GM23338 (cell line): ENCODE results near the gene TAF4. TPM values are rescaled to one million over a fixed set of nuclear protein-coding genes. Genes with fewer than 3 reads are reported as not detected.

Experiments
- ATAC-seq: fragments of 200-7000 bp; cut with Tn5 transposase; 3 replicates; pipeline ENCODE4 v1.9.1; 2020
- DNase-seq: peaks from one replicate; pipeline ENCODE4 v3.0.0-alpha.2; 2015; ENCODE audit warnings: low spot score
- H2AFZ ChIP-seq: fragments of 200-600 bp; sonication (generic); 2 replicates; pipeline ENCODE4 v1.8.0; 2016; ENCODE audit warnings: antibody characterized with exemption, mild to moderate bottlenecking, moderate library complexity
- H3F3A ChIP-seq: fragments of 200-600 bp; sonication (generic); replicated peaks from 2 replicates; pipeline ENCODE4 v1.8.0; 2017; ENCODE audit warnings: antibody characterized with exemption, mixed run types, low read depth
- H3K27ac ChIP-seq: fragments of 200-600 bp; sonication (generic); 2 replicates; pipeline ENCODE4 v1.6.1; 2016; ENCODE audit warnings: low read depth
- H3K27me3 ChIP-seq: fragments of 200-600 bp; sonication (generic); 2 replicates; pipeline ENCODE4 v1.8.0; 2016; ENCODE audit warnings: mild to moderate bottlenecking, mixed run types, moderate library complexity; ENCODE audit not compliant: insufficient read depth
- H3K36me3 ChIP-seq: fragments of 200-600 bp; sonication (generic); 2 replicates; pipeline ENCODE4 v1.8.0; 2016; ENCODE audit warnings: mild to moderate bottlenecking; ENCODE audit not compliant: insufficient read depth
- H3K4me1 ChIP-seq: fragments of 200-600 bp; sonication (generic); 2 replicates; pipeline ENCODE4 v1.8.0; 2016; ENCODE audit warnings: mild to moderate bottlenecking, moderate library complexity; ENCODE audit not compliant: insufficient read depth
- H3K4me2 ChIP-seq: fragments of 200-600 bp; sonication (generic); 2 replicates; pipeline ENCODE4 v1.7.1; 2017; ENCODE audit warnings: mixed run types
- H3K4me3 ChIP-seq: fragments of 200-600 bp; sonication (generic); 2 replicates; pipeline ENCODE4 v1.6.1; 2016; ENCODE audit warnings: mixed run types
- H3K79me2 ChIP-seq: fragments of 200-600 bp; sonication (generic); replicated peaks from 2 replicates; pipeline ENCODE4 v1.8.0; 2017; ENCODE audit warnings: mild to moderate bottlenecking; ENCODE audit not compliant: insufficient read depth
- H3K9me2 ChIP-seq: fragments of 200-600 bp; sonication (generic); 2 replicates; pipeline ENCODE4 v1.8.0; 2017; ENCODE audit not compliant: insufficient read depth
- H4K20me1 ChIP-seq: fragments of 200-600 bp; sonication (generic); replicated peaks from 2 replicates; pipeline ENCODE4 v1.8.0; 2017; ENCODE audit warnings: mild to moderate bottlenecking; ENCODE audit not compliant: insufficient read depth
- H3K27ac Mint-ChIP-seq: 2 replicates; pipeline ENCODE4 v1.8.0; 2020; ENCODE audit warnings: inconsistent platforms, mild to moderate bottlenecking, moderate library complexity, mixed read lengths
- H3K27me3 Mint-ChIP-seq: 3 replicates; pipeline ENCODE4 v1.8.0; 2022; ENCODE audit warnings: low read depth, mild to moderate bottlenecking, moderate library complexity, mixed read lengths, inconsistent platforms; ENCODE audit not compliant: insufficient read depth, poor library complexity
- H3K36me3 Mint-ChIP-seq: 3 replicates; pipeline ENCODE4 v1.8.0; 2021; ENCODE audit warnings: low read depth, mild to moderate bottlenecking, inconsistent platforms, moderate library complexity, mixed read lengths
- H3K4me1 Mint-ChIP-seq: 3 replicates; pipeline ENCODE4 v1.8.0; 2020; ENCODE audit warnings: mild to moderate bottlenecking, inconsistent platforms, mixed read lengths
- H3K4me3 Mint-ChIP-seq: 3 replicates; pipeline ENCODE4 v1.8.0; 2021; ENCODE audit warnings: moderate library complexity, mild to moderate bottlenecking, inconsistent platforms, mixed read lengths
- H3K9me3 Mint-ChIP-seq: 3 replicates; pipeline ENCODE4 v1.8.0; 2020; ENCODE audit warnings: moderate library complexity, mild to moderate bottlenecking, inconsistent platforms, mixed read lengths
- CREB1 ChIP-seq: fragments of 250-450 bp; sonication (Bioruptor Pico); IDR thresholded peaks from 2 replicates; pipeline ENCODE4 v1.5.0; 2020; ENCODE audit warnings: low read depth, mild to moderate bottlenecking, moderate library complexity
- CTCF ChIP-seq, 2 experiments: fragments of 200-600 bp in 1 of 2; sonication (generic) in 1 of 2; conservative IDR thresholded peaks; 2 replicates each; pipeline versions ENCODE4 v1.5.1 to v1.6.1; 2016 to 2017; ENCODE audit warnings: antibody characterized with exemption in 2 of 2, low read depth in 2 of 2, mild to moderate bottlenecking in 2 of 2, moderate library complexity in 1 of 2
- ETS1 ChIP-seq: IDR thresholded peaks from 2 replicates; pipeline ENCODE4 v1.6.1; 2016; ENCODE audit warnings: antibody characterized with exemption
- EZH2 ChIP-seq: fragments of 200-600 bp; sonication (generic); IDR thresholded peaks from one replicate; pipeline ENCODE4 v1.8.0; 2017; ENCODE audit warnings: antibody characterized with exemption, mild to moderate bottlenecking, low read depth; ENCODE audit not compliant: unreplicated experiment
- EZH2phosphoT487 ChIP-seq: fragments of 200-600 bp; sonication (generic); IDR thresholded peaks from one replicate; pipeline ENCODE4 v1.8.1; 2018; ENCODE audit warnings: antibody characterized with exemption; ENCODE audit not compliant: unreplicated experiment
- JUNB ChIP-seq: IDR thresholded peaks from one replicate; pipeline ENCODE4 v1.6.1; 2016; ENCODE audit warnings: antibody characterized with exemption; ENCODE audit not compliant: unreplicated experiment
- NANOG ChIP-seq: IDR thresholded peaks from 2 replicates; pipeline ENCODE4 v1.6.1; 2016; ENCODE audit warnings: antibody characterized with exemption, borderline replicate concordance
- POLR2AphosphoS5 ChIP-seq: IDR thresholded peaks from 2 replicates; pipeline ENCODE4 v1.6.1; 2016; ENCODE audit warnings: antibody characterized with exemption, low read depth
- REST ChIP-seq: IDR thresholded peaks from one replicate; pipeline ENCODE4 v1.6.1; 2018; ENCODE audit warnings: antibody characterized with exemption; ENCODE audit not compliant: unreplicated experiment
- STAT1 ChIP-seq: IDR thresholded peaks from one replicate; pipeline ENCODE4 v1.6.1; 2016; ENCODE audit warnings: antibody characterized with exemption; ENCODE audit not compliant: unreplicated experiment
- ZNF114 ChIP-seq: fragments of 250-450 bp; sonication (Bioruptor Pico); IDR thresholded peaks from 2 replicates; pipeline ENCODE4 v1.5.0; 2020; ENCODE audit warnings: mild to moderate bottlenecking, moderate library complexity
- ZNF331 ChIP-seq: fragments of 250-450 bp; sonication (Bioruptor Pico); IDR thresholded peaks from 2 replicates; pipeline ENCODE4 v1.5.0; 2020; ENCODE audit warnings: low read depth, mild to moderate bottlenecking, moderate library complexity
- ZNF462 ChIP-seq: fragments of 250-450 bp; sonication (Bioruptor Pico); IDR thresholded peaks from 2 replicates; pipeline ENCODE4 v1.5.0; 2020; ENCODE audit warnings: mild to moderate bottlenecking, moderate library complexity
- polyA plus RNA-seq: library from polyadenylated mRNA; unstranded; fragments of >200 nt; fragmentation: Nextera tagmentation; extraction: Ambion mirVana; gene quantifications from 2 replicates; pipeline ENCODE4 v1.2.1, GENCODE V29; 2016
- total RNA-seq: library from RNA; depleted of rRNA; stranded (reverse); fragments of >200 nt; shearing (Covaris generic); gene quantifications from 2 replicates; pipeline ENCODE4 v1.2.3, GENCODE V29; 2014

TAF4 gene
- total and polyA plus RNA-seq, 2 experiments from 2014 or later: 7.2 to 60.0 TPM

GRCh38 chr20:61955668-61956395 lies 109.8 kb downstream of the TAF4 start:
- H3K36me3 Mint-ChIP-seq: no peaks in the 10 kb centered on the region; the same call in 2 of the 3 replicates
- no peaks in the 10 kb centered on the region for H3K36me3 ChIP-seq
- no peak overlapping the region for H2AFZ ChIP-seq
- no peak overlapping the region for H3K4me3 ChIP-seq
- no peak for TF ChIP-seq REST
- TF ChIP-seq POLR2AphosphoS5: no peak
- TF ChIP-seq ZNF331 (CRISPR knock-in tag): no peak
- TF ChIP-seq ZNF462 (CRISPR knock-in tag): no peak
- no peak for TF ChIP-seq STAT1
- no peak for TF ChIP-seq CREB1 (CRISPR knock-in tag)
- TF ChIP-seq NANOG: no peak
- no peak for TF ChIP-seq CTCF (conservative IDR thresholded peaks at IDR 0.05; ENCODE audit: low read depth in 2 of 2)
- no peak for TF ChIP-seq ZNF114 (CRISPR knock-in tag)
- no peak for TF ChIP-seq ETS1
- no peak for TF ChIP-seq JUNB
- TF ChIP-seq EZH2: no peak
- TF ChIP-seq EZH2phosphoT487: no peak
- no peaks in the 10 kb centered on the region for H3K27me3 ChIP-seq
- H3K4me3 Mint-ChIP-seq: no peak overlapping the region
- ATAC-seq (no peak), DNase-seq (no peak)
- H4K20me1 ChIP-seq: peaks cover 3% of the 10 kb centered on the region; the same call in 1 of the 2 replicates
- H3K9me2 ChIP-seq: no peaks in the 10 kb centered on the region
- H3F3A ChIP-seq: no peaks in the 10 kb centered on the region
- H3K4me1 ChIP-seq: peaks cover 3% of the 10 kb centered on the region
- H3K4me1 Mint-ChIP-seq: peaks cover 28% of the 10 kb centered on the region
- H3K9me3 Mint-ChIP-seq: no peaks in the 10 kb centered on the region; the same call in 2 of the 3 replicates
- H3K27ac Mint-ChIP-seq: no peak overlapping the region
- no peak overlapping the region for H3K27ac ChIP-seq
- H3K79me2 ChIP-seq: no peaks in the 10 kb centered on the region
- peaks cover 11% of the 10 kb centered on the region for H3K27me3 Mint-ChIP-seq
- no peak overlapping the region for H3K4me2 ChIP-seq
